Measurements from ENCODE around the gene PRICKLE2. TPM values are rescaled to one million over a fixed set of nuclear protein-coding genes. Genes with fewer than 3 reads are reported as not detected.

PRICKLE2 gene
- total and polyA plus RNA-seq, 5 donors: 2.3 to 15.2 (median 10.6) TPM

GRCh38 chr3:64053117-64053516, 172.1 kb downstream of the PRICKLE2 start:
- peaks cover 3% of the 10 kb centered on the region for H3K4me1 ChIP-seq (ENCODE audit: control insufficient read depth, insufficient read depth, low read length)
- H3K27me3 ChIP-seq (ENCODE audit: control insufficient read depth, insufficient read depth): no peaks in the 10 kb centered on the region
- H3K4me3 ChIP-seq (ENCODE audit: low read length): no peak overlapping the region
- H3K27ac ChIP-seq (ENCODE audit: low read length): no peak overlapping the region
- ATAC-seq (no peak), DNase-seq (no peak)
- no peaks in the 10 kb centered on the region for H3K9me3 ChIP-seq (ENCODE audit: control insufficient read depth, low read length)
- intact Hi-C loops (cut with DNase I): no loop called here

- 73% methylated on average over 4 of the region's 4 CpGs for WGBS
- DNase-seq: no peak
These were observed 175.4 kb downstream of the PRICKLE2 start for GRCh38 chr3:64049832-64050231.

GRCh38 chr3:64049136-64049535, 176.1 kb downstream of the PRICKLE2 start:
- H3K4me3 ChIP-seq (ENCODE audit: low read length): no peak overlapping the region
- no peaks in the 10 kb centered on the region for H3K9me3 ChIP-seq (ENCODE audit: control insufficient read depth, low read length)
- intact Hi-C loops (cut with DNase I): loop anchor here in 1 of 4 donors (10.0 kb wide), 1 partner anchor 116 kb away; no protein-coding TSS in a partner anchor
- H3K4me1 ChIP-seq (ENCODE audit: control insufficient read depth, insufficient read depth, low read length): peaks cover 3% of the 10 kb centered on the region
- WGBS: 82% methylated on average over 3 of the region's 3 CpGs
- DNase-seq: no peak
- no peak overlapping the region for H3K27ac ChIP-seq (ENCODE audit: low read length)
- no peaks in the 10 kb centered on the region for H3K27me3 ChIP-seq (ENCODE audit: control insufficient read depth, insufficient read depth)
- ATAC-seq: no peak

More at GRCh38 chr3:64049832-64050231, 175.4 kb downstream of the PRICKLE2 start:
- intact Hi-C loops (cut with DNase I): loop anchor here in 1 of 4 donors (10.0 kb wide), 1 partner anchor 115 kb away; no protein-coding TSS in a partner anchor
- H3K27me3 ChIP-seq (ENCODE audit: control insufficient read depth, insufficient read depth): no peaks in the 10 kb centered on the region
- H3K4me1 ChIP-seq (ENCODE audit: control insufficient read depth, insufficient read depth, low read length): peaks cover 3% of the 10 kb centered on the region
- H3K4me3 ChIP-seq (ENCODE audit: low read length): no peak overlapping the region
- H3K27ac ChIP-seq (ENCODE audit: low read length): no peak overlapping the region
- no peak for ATAC-seq
- no peaks in the 10 kb centered on the region for H3K9me3 ChIP-seq (ENCODE audit: control insufficient read depth, low read length)

- intact Hi-C loops (cut with DNase I): loop anchor here in 1 of 4 donors (10.0 kb wide), 1 partner anchor 116 kb away; no protein-coding TSS in a partner anchor
- ATAC-seq (no peak), DNase-seq (no peak)
- Histone ChIP-seq H3K27ac (ENCODE audit: low read length) (no peak overlapping the region), H3K27me3 (ENCODE audit: control insufficient read depth, insufficient read depth) (no peaks in the 10 kb centered on the region), H3K9me3 (ENCODE audit: control insufficient read depth, low read length) (no peaks in the 10 kb centered on the region), H3K4me3 (ENCODE audit: low read length) (no peak overlapping the region), H3K4me1 (ENCODE audit: control insufficient read depth, insufficient read depth, low read length) (peaks cover 2% of the 10 kb centered on the region)
- 48% methylated on average over 3 of the region's 3 CpGs for WGBS
These were observed 176.6 kb downstream of the PRICKLE2 start for GRCh38 chr3:64048631-64049061.

GRCh38 chr3:64047787-64048186, 177.5 kb downstream of the PRICKLE2 start:
- Histone ChIP-seq H3K27ac (ENCODE audit: low read length) (no peak overlapping the region), H3K4me3 (ENCODE audit: low read length) (no peak overlapping the region), H3K27me3 (ENCODE audit: control insufficient read depth, insufficient read depth) (no peaks in the 10 kb centered on the region), H3K4me1 (ENCODE audit: control insufficient read depth, insufficient read depth, low read length) (no peaks in the 10 kb centered on the region), H3K9me3 (ENCODE audit: control insufficient read depth, low read length) (no peaks in the 10 kb centered on the region)
- WGBS: 75% methylated on average over 7 of the region's 7 CpGs
- intact Hi-C loops (cut with DNase I): loop anchor here in 1 of 4 donors (10.0 kb wide), 1 partner anchor 117 kb away; no protein-coding TSS in a partner anchor
- ATAC-seq (no peak), DNase-seq (no peak)

GRCh38 chr3:64046996-64047594, 178.2 kb downstream of the PRICKLE2 start:
- Histone ChIP-seq H3K9me3 (ENCODE audit: control insufficient read depth, low read length) (no peaks in the 10 kb centered on the region), H3K27me3 (ENCODE audit: control insufficient read depth, insufficient read depth) (no peaks in the 10 kb centered on the region), H3K27ac (ENCODE audit: low read length) (no peak overlapping the region), H3K4me3 (ENCODE audit: low read length) (no peak overlapping the region), H3K4me1 (ENCODE audit: control insufficient read depth, insufficient read depth, low read length) (no peaks in the 10 kb centered on the region)
- WGBS: 79% methylated on average over 6 of the region's 6 CpGs
- ATAC-seq: no peak
- DNase-seq: no peak
- intact Hi-C loops (cut with DNase I): loop anchor here in 1 of 4 donors (10.0 kb wide), 1 partner anchor 118 kb away; no protein-coding TSS in a partner anchor

GRCh38 chr3:64046592-64046991, 178.7 kb downstream of the PRICKLE2 start:
- Histone ChIP-seq H3K9me3 (ENCODE audit: control insufficient read depth, low read length) (no peaks in the 10 kb centered on the region), H3K27me3 (ENCODE audit: control insufficient read depth, insufficient read depth) (no peaks in the 10 kb centered on the region), H3K27ac (ENCODE audit: low read length) (no peak overlapping the region), H3K4me3 (ENCODE audit: low read length) (no peak overlapping the region), H3K4me1 (ENCODE audit: control insufficient read depth, insufficient read depth, low read length) (no peaks in the 10 kb centered on the region)
- DNase-seq (no peak), ATAC-seq (no peak)
- intact Hi-C loops (cut with DNase I): loop anchor here in 1 of 4 donors (10.0 kb wide), 1 partner anchor 118 kb away; no protein-coding TSS in a partner anchor
- WGBS: 85% methylated on average over 3 of the region's 3 CpGs

GRCh38 chr3:64042952-64043351, 182.3 kb downstream of the PRICKLE2 start:
- H3K4me3 ChIP-seq (ENCODE audit: low read length): no peak overlapping the region
- no peaks in the 10 kb centered on the region for H3K4me1 ChIP-seq (ENCODE audit: control insufficient read depth, insufficient read depth, low read length)
- no peak overlapping the region for H3K27ac ChIP-seq (ENCODE audit: low read length)
- DNase-seq: no peak
- intact Hi-C loops (cut with DNase I): loop anchor here in 1 of 4 donors (10.0 kb wide), 1 partner anchor 122 kb away; no protein-coding TSS in a partner anchor
- 47% methylated on average over 1 of the region's 1 CpG for WGBS
- no peaks in the 10 kb centered on the region for H3K27me3 ChIP-seq (ENCODE audit: control insufficient read depth, insufficient read depth)
- no peak for ATAC-seq
- H3K9me3 ChIP-seq (ENCODE audit: control insufficient read depth, low read length): no peaks in the 10 kb centered on the region

Other genes starting within 250 kb of the PRICKLE2 start
- gene PSMD6, start 202.0 kb downstream of the PRICKLE2 start, total RNA-seq: 10 to 100 TPM; 62.8 to 75.1 (median 71.5) TPM
- 86.4 TPM for gene PSMD6, start 202.0 kb downstream of the PRICKLE2 start, polyA plus RNA-seq

Data from right cardiac atrium (tissue), 5 donors.